GM12892 (cell line): ENCODE measurements around the gene MIF4GD.

Source experiments
- POLR2A ChIP-seq: IDR thresholded peaks from 2 replicates; pipeline ENCODE4 v1.6.1; 2011; ENCODE audit warnings: low read depth, low read length, control low read depth
- TAF1 ChIP-seq: IDR thresholded peaks from 2 replicates; pipeline ENCODE4 v1.6.1; 2011; ENCODE audit warnings: low read depth, mild to moderate bottlenecking, control low read depth, low read length, borderline replicate concordance

GRCh38 chr17:75318615-75319222 is 47.7 kb upstream of the MIF4GD start:
- TF ChIP-seq POLR2A (no peak), TAF1 (no peak)
